ENCODE results near the gene MFSD12. TPM values are rescaled to one million over a fixed set of nuclear protein-coding genes. Genes with fewer than 3 reads are reported as not detected.
"Not testable (repeated sequence)": the region's sequence is repeated elsewhere in the genome, so short reads cannot be mapped to it uniquely, and the experiment has no call there.

MFSD12 gene
- total RNA-seq, 2 donors from 2014 or later: 85.6 to 112 TPM

DNA sequence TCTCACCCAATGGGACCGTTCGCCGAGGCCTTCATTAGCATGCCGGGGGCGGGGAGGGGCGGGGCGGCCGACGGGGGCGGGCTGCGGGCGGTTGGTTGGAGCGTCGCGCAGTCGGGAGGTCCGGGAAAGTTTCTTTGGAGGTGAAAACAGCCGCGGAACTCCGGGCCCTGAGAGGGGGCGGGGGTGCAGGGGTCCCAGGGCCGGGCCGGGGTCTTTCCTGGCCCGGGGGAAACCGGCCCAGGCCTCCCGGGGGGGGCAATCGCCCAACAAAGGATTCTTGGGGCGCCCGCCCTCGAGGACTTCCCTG is 15.4 kb upstream of the MFSD12 start, which contains the start of gene HMG20B:
Gene HMG20B, plus strand, starts transcription at position 90 of the 307 bp plus-strand sequence. CDS start 366 bp downstream, outside the sequence.
- Histone ChIP-seq H3K9me3 (no peaks in the 10 kb centered on the region), H3K27me3 (replicated peaks; ENCODE audit: insufficient read depth) (no peaks in the 10 kb centered on the region), H3K4me1 (ENCODE audit: control insufficient read depth in 1 of 2, low read depth in 2 of 2) (peaks cover 17 to 24% of the 10 kb centered on the region in 2 donors), H3K36me3 (no peaks in the 10 kb centered on the region), H3K27ac (peak within 1 kb of the TSS in 1 of 2 donors; percentile 54), H3K4me3 (peak within 1 kb of the TSS; percentile 91)
- no peak for DNase-seq (ENCODE audit: low spot score)
- TF ChIP-seq, protein P1, sequence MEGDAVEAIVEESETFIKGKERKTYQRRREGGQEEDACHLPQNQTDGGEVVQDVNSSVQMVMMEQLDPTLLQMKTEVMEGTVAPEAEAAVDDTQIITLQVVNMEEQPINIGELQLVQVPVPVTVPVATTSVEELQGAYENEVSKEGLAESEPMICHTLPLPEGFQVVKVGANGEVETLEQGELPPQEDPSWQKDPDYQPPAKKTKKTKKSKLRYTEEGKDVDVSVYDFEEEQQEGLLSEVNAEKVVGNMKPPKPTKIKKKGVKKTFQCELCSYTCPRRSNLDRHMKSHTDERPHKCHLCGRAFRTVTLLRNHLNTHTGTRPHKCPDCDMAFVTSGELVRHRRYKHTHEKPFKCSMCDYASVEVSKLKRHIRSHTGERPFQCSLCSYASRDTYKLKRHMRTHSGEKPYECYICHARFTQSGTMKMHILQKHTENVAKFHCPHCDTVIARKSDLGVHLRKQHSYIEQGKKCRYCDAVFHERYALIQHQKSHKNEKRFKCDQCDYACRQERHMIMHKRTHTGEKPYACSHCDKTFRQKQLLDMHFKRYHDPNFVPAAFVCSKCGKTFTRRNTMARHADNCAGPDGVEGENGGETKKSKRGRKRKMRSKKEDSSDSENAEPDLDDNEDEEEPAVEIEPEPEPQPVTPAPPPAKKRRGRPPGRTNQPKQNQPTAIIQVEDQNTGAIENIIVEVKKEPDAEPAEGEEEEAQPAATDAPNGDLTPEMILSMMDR (IDR thresholded peaks at IDR 0.05): no peak
- ATAC-seq (ENCODE audit: insufficient number of reproducible peaks, low FRiP score, low read depth): no peak

DNA sequence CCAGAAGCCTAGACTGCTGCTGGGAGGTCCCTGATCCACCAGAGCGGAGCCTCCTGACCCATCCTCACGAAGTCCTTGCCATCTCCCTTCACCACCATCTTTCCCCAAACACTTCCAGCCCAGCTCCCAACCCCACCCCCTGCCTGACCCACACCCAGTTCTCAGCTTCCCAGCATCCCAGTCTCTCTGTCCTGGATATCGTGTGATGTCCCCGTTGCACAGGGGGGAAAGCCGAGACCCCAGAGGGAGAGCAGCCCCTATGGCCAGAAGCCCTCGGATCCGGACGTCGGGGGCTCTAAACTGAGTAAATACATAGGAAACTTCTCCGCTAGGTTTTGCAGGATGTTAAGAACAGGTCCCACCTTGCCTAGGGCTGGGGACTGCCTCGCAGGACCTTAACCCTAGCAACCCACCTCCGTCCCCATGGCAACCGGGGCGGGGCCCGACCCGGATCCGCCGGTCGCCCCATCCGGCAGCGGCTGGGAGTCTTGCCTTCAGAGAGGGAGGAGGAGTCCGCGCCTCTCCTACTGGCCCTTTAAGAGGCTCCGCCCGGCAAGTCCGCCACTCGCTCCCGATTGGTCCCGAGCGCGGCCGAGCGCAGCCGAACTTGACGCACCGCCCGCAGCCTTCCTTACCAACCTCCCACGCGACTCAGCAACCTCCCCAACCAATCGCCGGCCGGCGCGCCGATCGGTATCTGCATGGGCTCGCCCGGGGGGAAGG is 14.9 kb upstream of the MFSD12 start:
- Histone ChIP-seq H3K4me1 (ENCODE audit: control insufficient read depth in 1 of 2, low read depth in 2 of 2) (peaks cover 17 to 24% of the 10 kb centered on the region in 2 donors), H3K27ac (no peak overlapping the region), H3K36me3 (no peaks in the 10 kb centered on the region), H3K27me3 (replicated peaks; ENCODE audit: insufficient read depth) (no peaks in the 10 kb centered on the region), H3K4me3 (peak overlapping the region; percentile 91), H3K9me3 (no peaks in the 10 kb centered on the region)
- TF ChIP-seq, protein P1 (IDR thresholded peaks at IDR 0.05): no peak
- DNase-seq (ENCODE audit: low spot score): peak; percentile 100
- peak; percentile 94 for ATAC-seq (ENCODE audit: insufficient number of reproducible peaks, low FRiP score, low read depth)

DNA sequence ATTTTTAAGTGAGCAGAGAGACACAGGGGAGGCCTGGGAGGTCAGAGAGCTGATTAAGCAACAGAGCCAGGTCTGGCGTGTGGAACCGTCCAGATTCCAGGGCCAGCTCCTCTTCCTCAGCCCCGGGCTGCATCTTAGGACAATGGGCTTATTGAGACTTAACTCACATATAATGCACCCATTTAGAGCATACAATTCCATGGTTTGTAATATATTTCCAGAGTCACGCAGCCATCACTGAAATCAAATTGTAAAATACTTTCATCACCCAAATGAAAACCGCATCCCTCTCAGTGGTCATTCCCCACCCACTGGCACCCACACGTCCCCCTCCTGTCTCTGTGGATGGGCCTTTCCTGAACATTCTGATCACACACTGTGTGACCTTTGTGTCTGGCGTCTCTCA is 13.2 kb upstream of the MFSD12 start:
- Histone ChIP-seq H3K27ac (no peak overlapping the region), H3K9me3 (no peaks in the 10 kb centered on the region), H3K36me3 (no peaks in the 10 kb centered on the region), H3K4me1 (ENCODE audit: control insufficient read depth in 1 of 2, low read depth in 2 of 2) (peaks cover 11 to 14% of the 10 kb centered on the region in 2 donors), H3K27me3 (replicated peaks; ENCODE audit: insufficient read depth) (no peaks in the 10 kb centered on the region), H3K4me3 (no peak overlapping the region)
- ATAC-seq (ENCODE audit: insufficient number of reproducible peaks, low FRiP score, low read depth) (no peak), DNase-seq (ENCODE audit: low spot score) (no peak)
- TF ChIP-seq, protein P1 (IDR thresholded peaks at IDR 0.05): no peak

DNA sequence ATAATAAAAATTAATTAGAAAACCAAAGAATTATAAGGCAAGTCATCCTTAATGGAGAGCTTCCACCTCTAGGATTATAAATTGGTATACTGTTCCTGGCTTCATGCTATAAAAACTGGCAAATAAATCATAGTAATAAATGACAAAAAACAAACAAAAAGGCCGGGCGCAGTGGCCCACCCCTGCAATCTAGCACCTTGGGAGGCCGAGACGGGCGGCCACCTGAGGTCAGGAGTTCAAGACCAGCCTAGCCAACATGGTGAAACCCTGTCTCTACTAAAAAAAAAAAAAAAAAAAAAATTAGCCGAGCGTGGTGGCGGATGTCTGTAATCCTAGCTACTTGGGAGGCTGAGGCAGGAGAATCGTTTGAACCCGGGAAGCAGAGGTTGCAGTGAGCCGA is 12.7 kb upstream of the MFSD12 start:
- H3K4me1 ChIP-seq (ENCODE audit: control insufficient read depth in 1 of 2, low read depth in 2 of 2): peaks cover 11 to 14% of the 10 kb centered on the region in 2 donors
- not testable (repeated sequence) for H3K36me3 ChIP-seq; H3K4me3 ChIP-seq; H3K27me3 ChIP-seq (replicated peaks; ENCODE audit: insufficient read depth); ATAC-seq (ENCODE audit: insufficient number of reproducible peaks, low FRiP score, low read depth); H3K27ac ChIP-seq; H3K9me3 ChIP-seq; DNase-seq (ENCODE audit: low spot score)

DNA sequence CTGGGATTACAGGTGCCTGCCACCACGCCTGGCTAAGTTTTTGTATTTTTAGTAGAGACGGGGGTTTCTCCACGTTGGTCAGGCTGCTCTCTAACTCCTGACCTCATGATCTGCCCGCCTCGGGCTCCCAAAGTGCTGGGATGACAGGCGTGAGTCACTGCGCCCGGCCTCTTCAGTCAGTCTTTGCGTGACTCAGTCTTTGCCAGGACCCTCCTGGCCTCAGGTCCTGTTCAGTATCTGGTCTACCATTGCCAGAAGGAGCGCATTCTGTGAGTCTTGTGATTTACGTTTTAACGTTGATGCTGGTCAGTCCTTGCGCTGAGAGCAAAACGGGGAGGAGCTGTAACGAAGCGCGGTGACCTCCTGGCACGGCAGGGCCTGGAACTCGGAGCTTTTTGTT is 7.8 kb upstream of the MFSD12 start:
- TF ChIP-seq, protein P1 (IDR thresholded peaks at IDR 0.05): no peak
- Histone ChIP-seq H3K27me3 (replicated peaks; ENCODE audit: insufficient read depth) (no peaks in the 10 kb centered on the region), H3K9me3 (no peaks in the 10 kb centered on the region), H3K36me3 (no peaks in the 10 kb centered on the region), H3K27ac (no peak overlapping the region), H3K4me1 (ENCODE audit: control insufficient read depth in 1 of 2, low read depth in 2 of 2) (no peaks in the 10 kb centered on the region), H3K4me3 (no peak overlapping the region)
- ATAC-seq (ENCODE audit: insufficient number of reproducible peaks, low FRiP score, low read depth): no peak
- DNase-seq (ENCODE audit: low spot score): no peak

All from thoracic aorta (tissue), 2 donors.